Liver (tissue), 9 donors: ENCODE results near the gene KLHL12. TPM values are rescaled to one million over a fixed set of nuclear protein-coding genes. Genes with fewer than 3 reads are reported as not detected.
A peak's percentile ranks its signal among the peaks of the same experiment; 100 is the strongest.

Experiments used
- DNase-seq: peaks from one replicate; pipeline ENCODE4 v3.0.0-alpha.2; 2017; ENCODE audit warnings: low spot score
- H3K27ac ChIP-seq, 2 donors: one replicate each; pipeline ENCODE4 v1.7.0; 2013; ENCODE audit warnings: inconsistent platforms in 2 of 2, low read length in 2 of 2, control low read depth in 1 of 2, low read depth in 1 of 2, mild to moderate bottlenecking in 1 of 2
- H3K27me3 ChIP-seq, 4 donors: one replicate each; pipeline versions ENCODE4 v1.6.1 to v1.7.0; 2013; ENCODE audit warnings: low read length in 3 of 4, inconsistent platforms in 1 of 4, mild to moderate bottlenecking in 1 of 4, moderate library complexity in 1 of 4; ENCODE audit not compliant: control insufficient read depth in 4 of 4, insufficient read depth in 4 of 4
- H3K36me3 ChIP-seq, 4 donors: one replicate each; pipeline versions ENCODE4 v1.6.1 to v1.7.0; 2013; ENCODE audit warnings: low read length in 3 of 4, mild to moderate bottlenecking in 3 of 4, low read depth in 1 of 4, moderate library complexity in 1 of 4; ENCODE audit not compliant: control insufficient read depth in 4 of 4, insufficient read depth in 3 of 4
- H3K4me1 ChIP-seq, 4 donors: one replicate each; pipeline versions ENCODE4 v1.6.1 to v1.7.0; 2013; ENCODE audit warnings: low read length in 3 of 4, mild to moderate bottlenecking in 3 of 4, moderate library complexity in 1 of 4; ENCODE audit not compliant: control insufficient read depth in 4 of 4, insufficient read depth in 4 of 4
- H3K4me3 ChIP-seq, 3 donors: one replicate each; pipeline versions ENCODE4 v1.6.1 to v1.7.0; 2013; ENCODE audit warnings: low read length in 3 of 3, control low read depth in 1 of 3, low read depth in 1 of 3, mild to moderate bottlenecking in 1 of 3
- H3K9ac ChIP-seq, 2 donors: one replicate each; pipeline ENCODE4 v1.7.0; 2013; ENCODE audit warnings: low read length in 2 of 2, mild to moderate bottlenecking in 2 of 2, moderate library complexity in 2 of 2, control low read depth in 1 of 2, low read depth in 1 of 2
- H3K9me3 ChIP-seq, 4 donors: one replicate each; pipeline versions ENCODE4 v1.6.1 to v1.7.0; 2013; ENCODE audit warnings: low read length in 3 of 4; ENCODE audit not compliant: control insufficient read depth in 4 of 4
- FOXA1 ChIP-seq: IDR thresholded peaks from 2 replicates; pipeline ENCODE4 v1.6.1; 2016; ENCODE audit warnings: antibody characterized with exemption
- FOXA2 ChIP-seq: IDR thresholded peaks from 2 replicates; pipeline ENCODE4 v1.6.1; 2016; ENCODE audit warnings: antibody characterized with exemption
- GABPA ChIP-seq, 2 donors: IDR thresholded peaks in 1 of 2; conservative IDR thresholded peaks in 1 of 2; 2 replicates each; pipeline ENCODE4 v1.6.1; 2016; ENCODE audit warnings: antibody characterized with exemption in 2 of 2, mild to moderate bottlenecking in 1 of 2, moderate library complexity in 1 of 2
- HNF4A ChIP-seq, 2 donors: conservative IDR thresholded peaks; 2 replicates each; pipeline ENCODE4 v1.6.1; 2016; ENCODE audit warnings: antibody characterized with exemption in 2 of 2, mild to moderate bottlenecking in 2 of 2
- HNF4G ChIP-seq: IDR thresholded peaks from 2 replicates; pipeline ENCODE4 v1.6.1; 2016; ENCODE audit warnings: antibody characterized with exemption
- JUND ChIP-seq, 2 donors: IDR thresholded peaks; 2 replicates each; pipeline ENCODE4 v1.6.1; 2016; ENCODE audit warnings: antibody characterized with exemption in 2 of 2
- NR2F2 ChIP-seq: IDR thresholded peaks from 2 replicates; pipeline ENCODE4 v1.6.1; 2016; ENCODE audit warnings: antibody characterized with exemption
- RAD21 ChIP-seq, 2 donors: IDR thresholded peaks; 2 replicates each; pipeline ENCODE4 v1.6.1; 2016; ENCODE audit warnings: antibody characterized with exemption in 2 of 2, mild to moderate bottlenecking in 2 of 2
- RXRA ChIP-seq, 2 donors: IDR thresholded peaks; 2 replicates each; pipeline ENCODE4 v1.6.1; 2017 to 2018; ENCODE audit warnings: antibody characterized with exemption in 2 of 2, mild to moderate bottlenecking in 1 of 2
- SP1 ChIP-seq: IDR thresholded peaks from 2 replicates; pipeline ENCODE4 v1.6.1; 2018; ENCODE audit warnings: antibody characterized with exemption, mild to moderate bottlenecking
- TAF1 ChIP-seq: conservative IDR thresholded peaks from 2 replicates; pipeline ENCODE4 v1.6.1; 2016; ENCODE audit warnings: antibody characterized with exemption, mild to moderate bottlenecking
- YY1 ChIP-seq: IDR thresholded peaks from 2 replicates; pipeline ENCODE4 v1.6.1; 2016; ENCODE audit warnings: antibody characterized with exemption, mild to moderate bottlenecking
- WGBS: extraction: QIAGEN DNeasy Blood & Tissue Kit; methylation state at CpG from one replicate; pipeline ENCODE4 v1.1.7; 2013; 5-methylcytosine and 5-hydroxymethylcytosine counted together
- polyA plus RNA-seq, 2 donors: library from polyadenylated mRNA; stranded (reverse) in 1 of 2; unstranded in 1 of 2; fragments of 200-250 nt in 1 of 2; fragments of >200 nt in 1 of 2; fragmentation: Nextera tagmentation in 1 of 2; extraction: Ambion mirVana in 1 of 2; gene quantifications; one replicate each; pipeline versions ENCODE4 v1.2.1 to v1.2.3, GENCODE V29; 2013 to 2015
- total RNA-seq, 2 donors: library from RNA; depleted of rRNA; stranded (reverse); fragments of >200 nt; gene quantifications; one replicate each; pipeline ENCODE4 v1.2.3, GENCODE V29; 2014
- TF ChIP-seq, protein P1 (sequence below): IDR thresholded peaks from 2 replicates; pipeline ENCODE4 v1.6.1; 2016; ENCODE audit warnings: antibody characterized with exemption
- TF ChIP-seq, protein P2 (sequence below): fragments of 150-350 bp; IDR thresholded peaks from 2 replicates; pipeline ENCODE4 v1.5.1; 2017; ENCODE audit warnings: improper control_type of control experiment, low read depth, low read length; ENCODE audit not compliant: missing input control
- TF ChIP-seq, protein P3 (sequence below): IDR thresholded peaks from 2 replicates; pipeline ENCODE4 v1.6.1; 2016; ENCODE audit warnings: antibody characterized with exemption
- TF ChIP-seq, protein P4 (sequence below): IDR thresholded peaks from 2 replicates; pipeline ENCODE4 v1.6.1; 2016; ENCODE audit warnings: antibody characterized with exemption
- TF ChIP-seq, protein P5 (sequence below): IDR thresholded peaks from 2 replicates; pipeline ENCODE4 v1.6.1; 2016; ENCODE audit warnings: antibody characterized with exemption, mild to moderate bottlenecking
- donor health status: healthy.
- donor health status: healthy.
- donor health status: healthy.
- donor health status: healthy.
- donor health status: healthy.

KLHL12 gene
- total and polyA plus RNA-seq, 4 donors, result 7.2 to 17.5 (median 10.4) TPM

DNA sequence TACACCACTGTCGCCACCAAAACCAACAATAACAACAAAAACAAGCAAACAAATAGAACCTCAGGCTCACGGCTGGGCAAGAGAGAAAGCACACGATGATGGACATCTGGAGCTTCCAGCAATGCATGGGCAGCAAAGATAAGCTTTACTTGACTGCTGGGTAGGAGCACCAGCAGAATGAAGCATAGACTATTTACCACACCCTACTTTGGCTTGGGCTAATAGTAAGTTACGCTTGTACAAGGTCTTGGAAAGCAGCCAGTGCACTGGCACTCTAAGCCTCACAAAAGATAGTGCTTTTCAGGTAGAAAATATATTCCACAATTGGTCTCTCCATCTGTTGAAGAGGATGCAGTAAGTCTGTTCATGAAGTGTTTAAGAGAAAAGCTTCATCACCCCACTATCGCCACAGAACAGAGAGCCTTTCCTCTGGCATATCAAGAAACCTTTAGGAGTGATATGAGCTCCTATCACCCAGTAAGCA is 17.4 kb upstream of the KLHL12 start:
- no peaks in the 10 kb centered on the region for H3K4me1 ChIP-seq
- no peak for TF ChIP-seq JUND (IDR thresholded peaks at IDR 0.05)
- TF ChIP-seq HNF4A (conservative IDR thresholded peaks at IDR 0.05), result no peak
- no peak for TF ChIP-seq FOXA2
- no peak for TF ChIP-seq TAF1
- TF ChIP-seq SP1, result no peak
- TF ChIP-seq NR2F2, result no peak
- TF ChIP-seq, protein P1, sequence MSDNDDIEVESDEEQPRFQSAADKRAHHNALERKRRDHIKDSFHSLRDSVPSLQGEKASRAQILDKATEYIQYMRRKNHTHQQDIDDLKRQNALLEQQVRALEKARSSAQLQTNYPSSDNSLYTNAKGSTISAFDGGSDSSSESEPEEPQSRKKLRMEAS, result no peak
- TF ChIP-seq, protein P2, sequence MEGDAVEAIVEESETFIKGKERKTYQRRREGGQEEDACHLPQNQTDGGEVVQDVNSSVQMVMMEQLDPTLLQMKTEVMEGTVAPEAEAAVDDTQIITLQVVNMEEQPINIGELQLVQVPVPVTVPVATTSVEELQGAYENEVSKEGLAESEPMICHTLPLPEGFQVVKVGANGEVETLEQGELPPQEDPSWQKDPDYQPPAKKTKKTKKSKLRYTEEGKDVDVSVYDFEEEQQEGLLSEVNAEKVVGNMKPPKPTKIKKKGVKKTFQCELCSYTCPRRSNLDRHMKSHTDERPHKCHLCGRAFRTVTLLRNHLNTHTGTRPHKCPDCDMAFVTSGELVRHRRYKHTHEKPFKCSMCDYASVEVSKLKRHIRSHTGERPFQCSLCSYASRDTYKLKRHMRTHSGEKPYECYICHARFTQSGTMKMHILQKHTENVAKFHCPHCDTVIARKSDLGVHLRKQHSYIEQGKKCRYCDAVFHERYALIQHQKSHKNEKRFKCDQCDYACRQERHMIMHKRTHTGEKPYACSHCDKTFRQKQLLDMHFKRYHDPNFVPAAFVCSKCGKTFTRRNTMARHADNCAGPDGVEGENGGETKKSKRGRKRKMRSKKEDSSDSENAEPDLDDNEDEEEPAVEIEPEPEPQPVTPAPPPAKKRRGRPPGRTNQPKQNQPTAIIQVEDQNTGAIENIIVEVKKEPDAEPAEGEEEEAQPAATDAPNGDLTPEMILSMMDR, result no peak
- no peak for TF ChIP-seq YY1
- TF ChIP-seq, protein P3, sequence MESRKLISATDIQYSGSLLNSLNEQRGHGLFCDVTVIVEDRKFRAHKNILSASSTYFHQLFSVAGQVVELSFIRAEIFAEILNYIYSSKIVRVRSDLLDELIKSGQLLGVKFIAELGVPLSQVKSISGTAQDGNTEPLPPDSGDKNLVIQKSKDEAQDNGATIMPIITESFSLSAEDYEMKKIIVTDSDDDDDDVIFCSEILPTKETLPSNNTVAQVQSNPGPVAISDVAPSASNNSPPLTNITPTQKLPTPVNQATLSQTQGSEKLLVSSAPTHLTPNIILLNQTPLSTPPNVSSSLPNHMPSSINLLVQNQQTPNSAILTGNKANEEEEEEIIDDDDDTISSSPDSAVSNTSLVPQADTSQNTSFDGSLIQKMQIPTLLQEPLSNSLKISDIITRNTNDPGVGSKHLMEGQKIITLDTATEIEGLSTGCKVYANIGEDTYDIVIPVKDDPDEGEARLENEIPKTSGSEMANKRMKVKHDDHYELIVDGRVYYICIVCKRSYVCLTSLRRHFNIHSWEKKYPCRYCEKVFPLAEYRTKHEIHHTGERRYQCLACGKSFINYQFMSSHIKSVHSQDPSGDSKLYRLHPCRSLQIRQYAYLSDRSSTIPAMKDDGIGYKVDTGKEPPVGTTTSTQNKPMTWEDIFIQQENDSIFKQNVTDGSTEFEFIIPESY, result no peak
- TF ChIP-seq RAD21 (IDR thresholded peaks at IDR 0.05), result no peak
- TF ChIP-seq FOXA1, result no peak
- TF ChIP-seq HNF4G, result no peak
- no peak for TF ChIP-seq RXRA (IDR thresholded peaks at IDR 0.05)
- TF ChIP-seq GABPA (IDR thresholded peaks at IDR 0.05 in 1 of 2, conservative IDR thresholded peaks at IDR 0.05 in 1 of 2), result no peak
- TF ChIP-seq, protein P4, sequence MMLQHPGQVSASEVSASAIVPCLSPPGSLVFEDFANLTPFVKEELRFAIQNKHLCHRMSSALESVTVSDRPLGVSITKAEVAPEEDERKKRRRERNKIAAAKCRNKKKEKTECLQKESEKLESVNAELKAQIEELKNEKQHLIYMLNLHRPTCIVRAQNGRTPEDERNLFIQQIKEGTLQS, result no peak
- H3K9me3 ChIP-seq, result no peaks in the 10 kb centered on the region
- DNase-seq, result peak; percentile 73
- H3K27me3 ChIP-seq, result no peaks in the 10 kb centered on the region
- H3K9ac ChIP-seq, result no peak overlapping the region
- H3K4me3 ChIP-seq, result no peak overlapping the region
- 92% methylated on average over 5 of the region's 5 CpGs for WGBS
- peaks cover 27 to 72% (median 62%) of the 10 kb centered on the region in 4 donors for H3K36me3 ChIP-seq
- no peak overlapping the region for H3K27ac ChIP-seq

DNA sequence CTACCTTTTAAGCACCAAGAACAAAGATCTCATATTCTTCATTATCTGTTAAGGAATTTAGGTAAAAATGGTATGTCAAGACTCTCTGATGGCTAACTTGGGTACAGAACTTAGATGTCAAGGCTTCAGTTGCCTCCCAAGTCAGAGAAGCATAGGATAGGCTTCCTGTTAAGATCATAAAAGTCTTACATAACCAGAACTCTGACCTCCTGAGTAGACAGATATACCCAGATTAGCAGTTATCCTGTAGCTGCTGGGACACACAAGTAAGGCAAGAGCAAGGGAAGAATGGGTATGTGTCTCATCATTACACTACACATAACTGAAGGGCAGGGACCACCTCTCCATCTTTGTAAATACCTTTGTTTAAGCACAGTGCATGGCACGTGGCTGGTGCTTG is 15.4 kb upstream of the KLHL12 start:
- H3K27ac ChIP-seq, result no peak overlapping the region
- H3K9me3 ChIP-seq, result no peaks in the 10 kb centered on the region
- H3K27me3 ChIP-seq, result no peaks in the 10 kb centered on the region
- no peak overlapping the region for H3K9ac ChIP-seq
- H3K4me1 ChIP-seq, result no peaks in the 10 kb centered on the region
- no peak overlapping the region for H3K4me3 ChIP-seq
- 90% methylated on average over 1 of the region's 1 CpG for WGBS
- no peak for DNase-seq
- TF ChIP-seq FOXA1 (no peak), TAF1 (no peak), RAD21 (IDR thresholded peaks at IDR 0.05) (no peak), SP1 (no peak), GABPA (IDR thresholded peaks at IDR 0.05 in 1 of 2, conservative IDR thresholded peaks at IDR 0.05 in 1 of 2) (no peak), HNF4A (conservative IDR thresholded peaks at IDR 0.05) (no peak), YY1 (no peak), RXRA (IDR thresholded peaks at IDR 0.05) (no peak), HNF4G (no peak), NR2F2 (no peak)
- TF ChIP-seq, protein P1, result no peak
- TF ChIP-seq, protein P5, sequence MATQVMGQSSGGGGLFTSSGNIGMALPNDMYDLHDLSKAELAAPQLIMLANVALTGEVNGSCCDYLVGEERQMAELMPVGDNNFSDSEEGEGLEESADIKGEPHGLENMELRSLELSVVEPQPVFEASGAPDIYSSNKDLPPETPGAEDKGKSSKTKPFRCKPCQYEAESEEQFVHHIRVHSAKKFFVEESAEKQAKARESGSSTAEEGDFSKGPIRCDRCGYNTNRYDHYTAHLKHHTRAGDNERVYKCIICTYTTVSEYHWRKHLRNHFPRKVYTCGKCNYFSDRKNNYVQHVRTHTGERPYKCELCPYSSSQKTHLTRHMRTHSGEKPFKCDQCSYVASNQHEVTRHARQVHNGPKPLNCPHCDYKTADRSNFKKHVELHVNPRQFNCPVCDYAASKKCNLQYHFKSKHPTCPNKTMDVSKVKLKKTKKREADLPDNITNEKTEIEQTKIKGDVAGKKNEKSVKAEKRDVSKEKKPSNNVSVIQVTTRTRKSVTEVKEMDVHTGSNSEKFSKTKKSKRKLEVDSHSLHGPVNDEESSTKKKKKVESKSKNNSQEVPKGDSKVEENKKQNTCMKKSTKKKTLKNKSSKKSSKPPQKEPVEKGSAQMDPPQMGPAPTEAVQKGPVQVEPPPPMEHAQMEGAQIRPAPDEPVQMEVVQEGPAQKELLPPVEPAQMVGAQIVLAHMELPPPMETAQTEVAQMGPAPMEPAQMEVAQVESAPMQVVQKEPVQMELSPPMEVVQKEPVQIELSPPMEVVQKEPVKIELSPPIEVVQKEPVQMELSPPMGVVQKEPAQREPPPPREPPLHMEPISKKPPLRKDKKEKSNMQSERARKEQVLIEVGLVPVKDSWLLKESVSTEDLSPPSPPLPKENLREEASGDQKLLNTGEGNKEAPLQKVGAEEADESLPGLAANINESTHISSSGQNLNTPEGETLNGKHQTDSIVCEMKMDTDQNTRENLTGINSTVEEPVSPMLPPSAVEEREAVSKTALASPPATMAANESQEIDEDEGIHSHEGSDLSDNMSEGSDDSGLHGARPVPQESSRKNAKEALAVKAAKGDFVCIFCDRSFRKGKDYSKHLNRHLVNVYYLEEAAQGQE, result no peak
- TF ChIP-seq, protein P3, result no peak
- peaks cover 19 to 63% (median 49%) of the 10 kb centered on the region in 4 donors for H3K36me3 ChIP-seq
